ENCODE results near the gene KRT78. TPM values are rescaled to one million over a fixed set of nuclear protein-coding genes. Genes with fewer than 3 reads are reported as not detected.

Gene KRT78
- polyA plus RNA-seq, 3 donors, result not detected

DNA sequence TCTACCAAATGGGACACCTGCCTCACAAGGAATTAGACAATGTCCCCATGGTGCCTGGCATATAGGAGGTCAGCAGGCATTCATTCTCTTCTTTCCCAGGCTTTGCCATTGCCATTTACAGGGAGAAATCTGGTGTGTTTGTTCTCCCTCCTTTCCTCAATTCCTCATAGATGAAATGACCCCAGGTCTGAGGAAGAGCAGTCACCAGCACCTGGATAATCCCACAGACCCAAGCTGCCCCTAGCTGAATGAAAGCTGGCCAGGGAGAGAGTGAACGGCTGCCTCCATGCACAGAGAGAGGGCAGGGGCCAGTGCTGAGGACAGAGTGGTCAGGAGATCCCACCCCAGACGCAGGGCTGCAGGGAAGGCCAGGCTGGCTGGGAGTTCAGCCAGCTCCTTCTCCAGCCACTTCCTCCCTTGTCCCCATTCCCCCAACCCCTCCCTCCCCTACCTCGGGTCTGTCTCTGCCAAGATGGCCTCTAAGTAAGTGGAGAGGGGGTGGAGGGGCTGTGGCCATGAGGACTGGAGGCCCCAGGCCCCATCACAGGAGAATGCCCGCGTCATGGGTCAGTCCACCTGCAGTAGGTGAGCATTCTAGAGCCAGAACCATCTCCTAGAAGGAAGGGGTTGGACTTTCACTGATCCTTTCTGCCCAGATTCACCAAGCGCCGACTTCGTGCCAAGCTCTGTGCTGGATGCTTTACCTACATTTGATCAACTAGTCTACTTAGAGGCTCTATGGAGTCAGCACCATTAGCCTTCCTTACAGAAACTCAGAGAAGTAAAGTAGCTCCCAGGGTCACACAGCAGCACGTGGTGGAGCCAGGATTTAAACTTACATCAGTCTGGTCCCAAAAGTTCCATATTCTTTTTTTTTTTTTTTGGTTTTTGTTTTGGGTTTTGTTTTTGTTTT, 32.9 kb downstream of the KRT78 start:
- H3K4me3 ChIP-seq (replicated peaks in 1 of 3; ENCODE audit: low read depth in 2 of 3, low read length in 3 of 3), result no peak overlapping the region
- Mint-ChIP-seq H3K27me3 (ENCODE audit: low read depth in 3 of 3) (peaks cover 4 to 11% (median 6%) of the 10 kb centered on the region in 3 donors), H3K9me3 (no peaks in the 10 kb centered on the region), H3K27ac (no peak overlapping the region), H3K4me1 (no peaks in the 10 kb centered on the region), H3K36me3 (no peaks in the 10 kb centered on the region), H3K4me3 (no peak overlapping the region)
- intact Hi-C loops (cut with micrococcal nuclease), result no loop called here
- H3K4me2 ChIP-seq (replicated peaks; ENCODE audit: extremely low read depth, low read length, poor library complexity, severe bottlenecking), result no peak overlapping the region
- no peaks in the 10 kb centered on the region for H3K36me3 ChIP-seq (replicated peaks in 1 of 2; ENCODE audit: control insufficient read depth in 1 of 2, insufficient read depth in 2 of 2, low read length in 2 of 2)
- H3K27me3 ChIP-seq (ENCODE audit: control insufficient read depth in 2 of 2, insufficient read depth in 2 of 2, low read length in 2 of 2), result no peaks in the 10 kb centered on the region
- no peaks in the 10 kb centered on the region for H3K79me2 ChIP-seq (ENCODE audit: insufficient read depth, low read length)
- H4K20me1 ChIP-seq (ENCODE audit: insufficient read depth, low read length), result no peaks in the 10 kb centered on the region
- DNase-seq, result no peak
- H3K27ac ChIP-seq (ENCODE audit: low read depth in 1 of 2, low read length in 2 of 2), result no peak overlapping the region
- H2AFZ ChIP-seq (ENCODE audit: insufficient read depth, low read depth, low read length, poor library complexity, severe bottlenecking), result no peak overlapping the region
- no peak overlapping the region for H3K9ac ChIP-seq (ENCODE audit: insufficient read depth, low read length, poor library complexity, severe bottlenecking)
- TF ChIP-seq, protein P1, sequence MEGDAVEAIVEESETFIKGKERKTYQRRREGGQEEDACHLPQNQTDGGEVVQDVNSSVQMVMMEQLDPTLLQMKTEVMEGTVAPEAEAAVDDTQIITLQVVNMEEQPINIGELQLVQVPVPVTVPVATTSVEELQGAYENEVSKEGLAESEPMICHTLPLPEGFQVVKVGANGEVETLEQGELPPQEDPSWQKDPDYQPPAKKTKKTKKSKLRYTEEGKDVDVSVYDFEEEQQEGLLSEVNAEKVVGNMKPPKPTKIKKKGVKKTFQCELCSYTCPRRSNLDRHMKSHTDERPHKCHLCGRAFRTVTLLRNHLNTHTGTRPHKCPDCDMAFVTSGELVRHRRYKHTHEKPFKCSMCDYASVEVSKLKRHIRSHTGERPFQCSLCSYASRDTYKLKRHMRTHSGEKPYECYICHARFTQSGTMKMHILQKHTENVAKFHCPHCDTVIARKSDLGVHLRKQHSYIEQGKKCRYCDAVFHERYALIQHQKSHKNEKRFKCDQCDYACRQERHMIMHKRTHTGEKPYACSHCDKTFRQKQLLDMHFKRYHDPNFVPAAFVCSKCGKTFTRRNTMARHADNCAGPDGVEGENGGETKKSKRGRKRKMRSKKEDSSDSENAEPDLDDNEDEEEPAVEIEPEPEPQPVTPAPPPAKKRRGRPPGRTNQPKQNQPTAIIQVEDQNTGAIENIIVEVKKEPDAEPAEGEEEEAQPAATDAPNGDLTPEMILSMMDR (IDR thresholded peaks at IDR 0.05), result no peak
- no peaks in the 10 kb centered on the region for H3K9me3 ChIP-seq (replicated peaks in 1 of 2; ENCODE audit: control insufficient read depth in 1 of 2, insufficient read depth in 1 of 2, low read length in 2 of 2)
- WGBS (ENCODE audit: insufficient coverage), result 100% methylated on average over 3 of the region's 9 CpGs
- no peaks in the 10 kb centered on the region for H3K4me1 ChIP-seq (ENCODE audit: control insufficient read depth in 1 of 2, insufficient read depth in 2 of 2, low read length in 2 of 2)

DNA sequence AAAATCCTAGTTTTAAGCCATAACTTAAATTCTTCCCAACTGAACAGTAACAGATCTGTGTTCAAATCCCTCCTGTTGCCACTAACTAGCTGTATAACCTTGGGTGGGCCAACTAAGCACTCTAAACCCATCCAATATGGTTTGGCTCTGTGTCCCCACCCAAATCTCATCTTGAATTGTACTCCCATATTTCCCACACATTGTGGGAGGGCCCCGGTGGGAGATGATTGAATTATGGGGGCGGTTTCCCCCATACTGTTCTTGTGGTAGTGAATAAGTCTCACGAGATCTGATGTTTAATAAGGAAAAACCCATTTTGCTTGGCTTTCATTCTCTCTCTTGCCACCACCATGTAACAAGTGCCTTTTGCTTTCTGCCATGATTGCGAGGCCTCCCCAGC, 33.6 kb downstream of the KRT78 start:
- Histone ChIP-seq H3K9ac (ENCODE audit: insufficient read depth, low read length, poor library complexity, severe bottlenecking) (no peak overlapping the region), H2AFZ (ENCODE audit: insufficient read depth, low read depth, low read length, poor library complexity, severe bottlenecking) (no peak overlapping the region), H3K9me3 (replicated peaks in 1 of 2; ENCODE audit: control insufficient read depth in 1 of 2, insufficient read depth in 1 of 2, low read length in 2 of 2) (no peaks in the 10 kb centered on the region), H3K36me3 (replicated peaks in 1 of 2; ENCODE audit: control insufficient read depth in 1 of 2, insufficient read depth in 2 of 2, low read length in 2 of 2) (no peaks in the 10 kb centered on the region), H3K27me3 (ENCODE audit: control insufficient read depth in 2 of 2, insufficient read depth in 2 of 2, low read length in 2 of 2) (no peaks in the 10 kb centered on the region), H4K20me1 (ENCODE audit: insufficient read depth, low read length) (no peaks in the 10 kb centered on the region), H3K79me2 (ENCODE audit: insufficient read depth, low read length) (no peaks in the 10 kb centered on the region), H3K4me2 (replicated peaks; ENCODE audit: extremely low read depth, low read length, poor library complexity, severe bottlenecking) (no peak overlapping the region), H3K4me1 (ENCODE audit: control insufficient read depth in 1 of 2, insufficient read depth in 2 of 2, low read length in 2 of 2) (no peaks in the 10 kb centered on the region), H3K4me3 (replicated peaks in 1 of 3; ENCODE audit: low read depth in 2 of 3, low read length in 3 of 3) (no peak overlapping the region), H3K27ac (ENCODE audit: low read depth in 1 of 2, low read length in 2 of 2) (no peak overlapping the region)
- 73% methylated on average over 1 of the region's 4 CpGs for WGBS (ENCODE audit: insufficient coverage)
- TF ChIP-seq, protein P1 (IDR thresholded peaks at IDR 0.05), result no peak
- Mint-ChIP-seq H3K4me1 (no peaks in the 10 kb centered on the region), H3K36me3 (no peaks in the 10 kb centered on the region), H3K9me3 (no peaks in the 10 kb centered on the region), H3K27me3 (ENCODE audit: low read depth in 3 of 3) (peaks cover 3 to 11% (median 5%) of the 10 kb centered on the region in 3 donors), H3K27ac (no peak overlapping the region), H3K4me3 (no peak overlapping the region)
- DNase-seq, result no peak
- intact Hi-C loops (cut with micrococcal nuclease), result no loop called here

All from CD14-positive monocyte (primary cell).